HG02798 (cell line): Measurements from ENCODE around the gene TBC1D10A.
"Not testable (repeated sequence)": the region's sequence is repeated elsewhere in the genome, so short reads cannot be mapped to it uniquely, and the experiment has no call there.

ENCODE experiments used
- ATAC-seq: cut with Tn5 transposase; IDR thresholded peaks from one replicate; pipeline ENCODE4 v1.9.1; 2021; ENCODE audit warnings: mild to moderate bottlenecking; ENCODE audit not compliant: unreplicated experiment, poor library complexity

Gene TBC1D10A

GRCh38 chr22:30348809-30349208, 22.1 kb upstream of the TBC1D10A start:
- ATAC-seq = no peak

DNA sequence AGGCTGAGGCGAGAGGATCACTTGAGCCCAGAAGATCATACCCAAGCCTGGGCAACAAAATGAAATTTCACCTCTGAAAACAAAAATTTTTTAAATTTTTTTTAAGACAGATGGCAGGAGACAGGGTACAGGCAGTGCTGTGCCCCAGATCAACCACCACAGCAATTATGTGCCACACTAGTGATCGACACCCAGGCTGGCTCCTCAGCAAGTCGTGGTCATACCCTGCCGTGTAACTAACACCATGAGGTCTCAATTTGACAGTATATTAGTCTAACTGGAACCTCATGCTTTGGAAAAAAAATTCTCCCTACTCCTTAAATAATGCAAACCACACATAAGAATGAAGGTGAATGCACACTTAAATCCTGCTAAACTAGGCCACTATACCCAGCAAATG, 21.7 kb upstream of the TBC1D10A start:
- no peak for ATAC-seq

DNA sequence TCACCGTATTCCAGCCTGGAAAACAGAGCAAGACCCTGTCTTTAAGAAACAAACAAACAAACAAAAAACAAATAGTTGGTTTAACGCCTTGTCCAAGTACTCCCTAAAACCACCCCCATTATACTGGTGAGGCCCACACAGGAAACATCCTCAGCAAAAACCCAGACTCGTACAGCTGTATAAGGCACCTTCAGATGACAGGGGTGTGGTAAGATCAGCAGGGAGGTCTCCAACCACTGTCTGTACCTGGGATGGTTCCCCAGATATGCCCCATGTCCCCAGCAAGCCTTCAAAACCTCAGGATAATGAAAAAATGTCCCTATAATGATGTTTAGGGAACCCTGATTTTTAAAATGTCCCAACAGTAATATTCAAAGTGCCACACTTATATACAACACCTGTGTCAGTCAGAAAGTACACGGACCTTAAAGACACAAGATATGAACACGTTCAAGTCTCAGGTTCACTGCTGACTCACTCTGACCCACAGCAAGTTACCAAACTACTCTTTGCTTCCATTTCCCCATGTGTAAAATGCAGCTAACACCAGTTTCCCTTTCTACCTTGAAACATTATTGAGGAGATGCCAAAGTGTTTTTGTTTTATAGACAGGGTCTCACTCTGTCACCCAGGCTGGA, 20.6 kb upstream of the TBC1D10A start:
- no peak for ATAC-seq

GRCh38 chr22:30344447-30345200, 17.9 kb upstream of the TBC1D10A start:
- no peak for ATAC-seq

DNA sequence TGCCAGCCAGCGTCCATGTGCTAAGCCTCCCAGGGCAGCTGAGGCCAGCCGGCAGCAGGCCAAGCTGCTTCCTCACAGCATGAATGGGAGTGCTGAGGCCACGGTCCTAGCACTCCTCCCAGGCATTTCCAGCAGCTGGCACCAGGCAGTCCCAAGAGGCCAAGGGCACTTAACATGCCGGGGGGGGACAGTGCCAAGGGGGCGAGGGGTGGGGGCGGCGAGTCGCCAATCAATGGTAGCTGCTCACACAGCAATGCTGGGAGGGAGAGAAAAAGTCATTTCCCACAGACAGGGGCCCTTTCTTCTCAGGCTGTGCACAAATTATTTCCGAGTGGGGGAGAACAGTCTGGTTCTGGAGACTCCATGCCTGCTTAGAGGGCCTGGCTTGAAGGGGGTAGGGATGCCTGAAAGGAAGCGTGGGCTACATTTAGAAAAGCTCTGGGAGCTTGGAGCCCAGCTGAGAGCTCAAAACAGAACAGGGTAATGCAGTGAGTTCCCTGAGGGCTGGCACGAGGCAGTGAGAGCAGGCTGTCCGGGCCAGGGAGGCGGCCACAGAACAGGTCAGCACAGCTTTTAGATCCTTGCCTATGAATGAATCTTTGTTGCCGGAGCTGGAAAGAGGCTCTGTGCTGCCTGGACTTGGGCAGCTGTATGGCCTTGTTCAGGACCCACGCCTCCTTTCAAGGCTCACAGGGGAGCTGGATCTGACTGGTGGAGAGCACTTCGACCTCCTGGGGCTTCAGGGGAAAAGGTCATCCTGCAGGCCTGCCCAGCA, 14.4 kb upstream of the TBC1D10A start:
- no peak for ATAC-seq

DNA sequence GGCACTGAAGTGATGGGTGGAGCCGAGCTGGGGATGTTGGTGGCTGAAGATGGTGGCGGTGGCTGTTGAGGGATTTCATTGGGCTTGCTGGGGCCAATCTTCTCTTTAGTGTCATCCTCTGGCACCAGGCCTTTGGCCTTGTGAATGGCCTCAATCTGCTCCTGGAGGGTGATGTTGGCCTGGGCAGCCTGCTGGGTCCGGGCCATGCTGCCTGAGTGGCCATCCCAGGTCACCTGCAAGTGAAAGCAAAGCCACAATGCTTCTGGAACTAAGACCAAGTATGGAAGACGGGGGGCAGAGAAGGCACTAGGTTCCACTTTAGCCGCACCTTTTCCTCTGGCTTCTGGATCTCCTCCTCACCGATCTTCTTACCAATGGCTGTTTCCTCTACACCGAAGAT, 12.1 kb upstream of the TBC1D10A start:
- ATAC-seq = no peak

GRCh38 chr22:30338341-30338740, 11.6 kb upstream of the TBC1D10A start:
- ATAC-seq = not testable (repeated sequence)

DNA sequence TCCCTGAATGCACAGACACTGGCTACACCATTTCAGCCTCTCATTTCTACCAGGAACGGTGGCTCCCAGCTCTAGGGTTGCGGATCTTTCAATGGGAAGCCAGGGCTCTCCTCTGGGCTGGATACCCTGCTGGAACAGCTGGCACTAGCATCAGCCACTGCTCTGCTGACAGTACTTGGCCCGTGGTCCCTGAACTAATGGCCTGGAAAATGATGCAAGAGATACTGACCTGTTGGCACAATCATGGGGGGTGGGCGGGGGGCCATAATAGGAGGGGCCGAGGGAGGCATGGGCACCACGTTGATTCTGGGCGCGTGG, 10.7 kb upstream of the TBC1D10A start:
- ATAC-seq = no peak

DNA sequence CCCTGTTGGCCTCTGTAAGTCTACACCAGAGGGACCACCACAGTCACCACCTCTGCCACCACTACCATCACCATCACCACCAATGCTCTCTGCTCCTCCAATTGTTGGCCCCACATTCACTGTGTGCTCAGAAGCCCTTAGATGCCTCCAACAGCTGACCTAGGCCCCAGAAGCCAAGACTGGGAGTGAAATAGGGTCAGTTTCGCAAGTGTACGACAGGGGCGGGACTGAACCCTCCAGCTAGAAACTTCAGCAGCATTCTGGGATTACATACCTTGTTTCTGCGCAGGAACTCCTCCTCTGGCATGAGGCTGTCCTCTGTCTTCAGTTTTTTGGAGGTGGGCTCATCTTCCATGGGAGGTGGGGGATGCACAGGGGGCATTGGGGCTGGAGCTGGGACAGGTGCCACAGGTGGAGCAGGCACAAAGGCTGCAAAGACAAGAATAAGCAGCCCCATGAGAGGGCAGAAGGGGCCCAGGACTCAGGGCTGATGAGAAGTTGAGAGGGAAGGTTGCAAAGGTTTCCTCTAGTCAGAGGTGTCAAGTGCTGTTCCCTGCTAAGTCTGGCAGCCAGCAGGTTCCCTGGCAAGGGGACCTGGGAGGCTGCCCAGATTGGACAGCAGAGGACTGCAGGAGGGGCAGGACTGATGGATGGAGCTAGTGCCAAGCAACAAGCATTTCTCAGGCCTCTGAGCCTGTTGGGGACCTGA, 10.2 kb upstream of the TBC1D10A start:
- no peak for ATAC-seq

DNA sequence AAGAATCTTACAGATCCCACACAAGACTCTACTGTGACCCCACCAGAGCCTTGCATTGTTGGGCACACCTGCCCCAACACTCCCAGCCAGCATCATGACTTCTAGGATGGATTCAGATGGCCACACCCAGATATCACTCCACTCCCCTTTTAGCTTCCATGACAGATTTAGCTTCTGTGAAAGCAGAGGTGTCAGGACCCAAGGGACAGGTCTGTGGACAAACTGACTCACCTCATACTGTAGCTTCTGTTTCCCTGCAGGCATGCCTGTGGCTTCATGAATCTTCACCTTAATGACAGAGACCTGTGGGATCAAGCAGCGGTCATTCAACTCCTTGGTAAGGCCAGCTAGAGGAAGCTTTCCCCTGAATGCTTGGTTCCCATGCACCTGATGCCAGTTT, 8.5 kb upstream of the TBC1D10A start:
- no peak for ATAC-seq

- no peak for ATAC-seq
These were observed 7.9 kb upstream of the TBC1D10A start for GRCh38 chr22:30334646-30335045.

- no peak for ATAC-seq
These were observed 7.0 kb upstream of the TBC1D10A start for GRCh38 chr22:30333707-30334087.

DNA sequence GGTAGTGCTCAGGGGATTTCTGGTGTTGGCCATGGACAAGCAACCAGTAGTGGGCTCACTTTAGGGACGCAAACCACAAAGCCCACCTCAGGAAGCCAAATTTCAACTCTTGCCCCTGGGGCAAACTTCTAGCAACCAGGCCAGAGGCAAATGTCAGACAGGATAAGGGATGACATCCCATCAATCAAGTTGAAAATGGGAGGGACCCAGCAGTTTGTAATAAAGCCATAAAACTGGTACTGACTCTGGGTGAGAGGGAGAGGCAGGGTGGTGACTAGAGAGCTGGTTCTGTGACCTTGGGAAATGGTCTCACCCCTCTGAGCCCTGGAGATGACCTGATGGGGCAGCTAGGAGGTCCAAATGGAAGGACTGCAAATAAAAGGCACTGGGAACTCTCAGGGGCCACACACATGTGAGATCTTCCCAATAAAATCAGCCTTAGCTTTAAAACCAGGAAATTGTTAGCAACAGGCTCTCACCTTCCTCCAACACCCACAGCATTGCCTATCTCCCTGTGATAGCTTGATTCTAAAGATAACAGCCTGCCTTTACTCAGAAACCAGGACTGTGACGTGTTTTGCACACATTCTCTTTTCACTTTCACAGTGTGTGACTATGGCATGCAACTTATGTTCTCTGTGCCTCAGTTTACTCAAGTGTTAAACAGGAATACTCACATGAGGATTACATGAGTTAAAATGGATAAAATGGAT, 6.4 kb upstream of the TBC1D10A start:
- no peak for ATAC-seq

DNA sequence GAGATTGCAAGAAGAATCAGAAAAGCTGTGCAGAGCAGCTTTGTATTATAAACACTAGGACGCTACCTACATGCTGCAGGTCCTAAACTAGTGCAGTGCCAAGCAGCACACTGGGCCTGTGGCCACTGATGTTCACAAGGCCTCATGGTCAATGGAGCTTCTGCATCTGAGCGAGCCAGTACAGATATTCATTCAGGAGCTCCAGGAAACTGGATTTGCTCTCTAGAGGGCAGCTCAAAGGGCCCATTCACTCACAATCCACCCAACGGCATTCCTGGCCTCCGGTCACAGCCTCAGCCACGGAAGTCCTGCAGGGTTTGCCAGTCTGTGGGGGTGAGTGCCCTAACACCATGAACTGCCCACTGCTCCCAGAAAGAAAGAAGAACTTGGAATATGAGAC, 5.8 kb upstream of the TBC1D10A start:
- no peak for ATAC-seq

DNA sequence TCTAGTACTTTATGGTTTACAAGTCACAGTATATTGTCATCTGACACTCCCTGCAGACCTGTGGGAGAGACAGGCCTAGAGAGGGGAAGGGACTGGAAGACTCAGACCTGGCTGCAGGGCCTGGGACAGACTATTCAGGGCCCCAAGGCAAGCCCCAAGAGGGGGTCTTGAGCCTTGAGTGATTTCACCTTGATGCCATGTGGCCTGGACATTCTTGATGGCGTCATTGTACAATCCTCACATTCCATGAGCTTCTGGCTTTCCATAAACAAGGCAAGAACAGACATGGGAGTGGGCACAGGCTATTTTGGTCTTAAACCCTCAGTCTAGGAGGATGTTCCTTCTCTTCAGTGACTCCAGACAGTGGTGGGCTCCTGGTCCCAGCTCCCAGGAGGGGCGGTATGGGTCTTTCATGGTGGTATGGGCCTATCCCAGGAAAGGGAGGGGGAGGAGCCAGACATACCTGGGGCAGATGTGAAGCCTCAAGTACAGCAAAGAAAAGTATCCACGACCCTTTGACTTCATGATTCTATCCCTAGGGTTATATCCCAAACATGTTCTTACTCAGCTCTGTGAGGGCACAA, 1.8 kb upstream of the TBC1D10A start:
- ATAC-seq = no peak

GRCh38 chr22:30327864-30328345, 1.2 kb upstream of the TBC1D10A start:
- ATAC-seq = no peak

- ATAC-seq = peak; percentile 24
These were observed 461 bp downstream of the TBC1D10A start for GRCh38 chr22:30326255-30326705.

DNA sequence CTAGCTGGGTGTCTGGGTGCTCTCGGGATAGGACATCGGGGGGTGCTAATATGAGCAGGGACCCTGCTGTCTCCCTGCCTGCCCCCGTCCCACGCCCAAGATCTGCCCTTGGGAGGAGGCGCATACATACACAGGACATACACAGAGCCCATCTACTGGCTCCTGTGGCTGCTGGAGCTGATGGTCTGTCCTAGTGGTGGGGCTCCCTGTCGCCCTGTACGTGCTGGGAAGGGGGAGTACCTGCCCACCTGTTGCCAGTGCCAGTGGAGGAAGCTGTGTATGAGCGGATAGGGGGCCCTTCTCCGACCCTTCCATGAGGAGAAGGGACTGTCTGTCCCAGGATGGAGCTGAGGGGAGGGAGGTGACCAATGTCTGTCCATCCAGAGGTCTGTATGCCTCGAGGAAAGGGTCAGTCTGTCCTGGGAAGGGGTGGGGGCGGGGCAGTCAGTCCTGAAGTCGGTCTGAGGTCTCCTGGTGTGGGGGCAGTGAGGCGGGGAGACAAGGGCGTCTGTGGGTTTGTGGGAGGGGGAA, 952 bp downstream of the TBC1D10A start:
- ATAC-seq = no peak

GRCh38 chr22:30325065-30325720, 1.5 kb downstream of the TBC1D10A start:
- ATAC-seq = no peak
